Keratinocyte (primary cell): ENCODE data around the gene TBKBP1. TPM values are rescaled to one million over a fixed set of nuclear protein-coding genes. Genes with fewer than 3 reads are reported as not detected.

Source experiments
- DNase-seq: peaks from one replicate; pipeline ENCODE4 v3.0.0-alpha.2; 2011; ENCODE audit warnings: low read depth, missing footprints, low spot score
- FAIRE-seq: peaks from 2 replicates; lab custom pipeline; 2011; peaks lifted over from hg19 to GRCh38; lab: Jason Lieb, UNC
- H2AFZ ChIP-seq: 2 replicates; pipeline ENCODE4 v1.6.0; 2012; ENCODE audit warnings: low read length, control low read depth, inconsistent platforms; ENCODE audit not compliant: control insufficient read depth
- H3K27ac ChIP-seq: 2 replicates; pipeline ENCODE4 v1.5.1; 2011; ENCODE audit warnings: low read length; ENCODE audit not compliant: control insufficient read depth, insufficient read depth
- H3K27me3 ChIP-seq: 3 replicates; pipeline ENCODE4 v1.6.0; 2011; ENCODE audit warnings: low read length; ENCODE audit not compliant: control insufficient read depth, insufficient read depth; ENCODE audit errors: extremely low read depth
- H3K36me3 ChIP-seq, 2 experiments: 2 replicates in 1 of 2; 3 replicates in 1 of 2; pipeline ENCODE4 v1.5.1; 2011; ENCODE audit warnings: low read length in 2 of 2, mild to moderate bottlenecking in 1 of 2; ENCODE audit not compliant: control insufficient read depth in 2 of 2, insufficient read depth in 2 of 2; ENCODE audit errors: extremely low read depth in 1 of 2
- H3K4me1 ChIP-seq: 3 replicates; pipeline ENCODE4 v1.5.1; 2011; ENCODE audit warnings: low read length; ENCODE audit not compliant: control insufficient read depth, insufficient read depth; ENCODE audit errors: extremely low read depth
- H3K4me2 ChIP-seq: 3 replicates; pipeline ENCODE4 v1.6.0; 2011; ENCODE audit warnings: low read depth, low read length; ENCODE audit not compliant: control insufficient read depth, insufficient read depth; ENCODE audit errors: extremely low read depth
- H3K4me3 ChIP-seq, 3 experiments: fragments of 200-600 bp in 1 of 3; sonication (generic) in 1 of 3; 2 replicates in 2 of 3; 3 replicates in 1 of 3; pipeline ENCODE4 v1.5.1; 2011 to 2016; ENCODE audit warnings: low read length in 3 of 3, mild to moderate bottlenecking in 3 of 3, control low read depth in 2 of 3, inconsistent platforms in 1 of 3, low read depth in 1 of 3, mixed read lengths in 1 of 3, mixed run types in 1 of 3, moderate library complexity in 1 of 3; ENCODE audit not compliant: control insufficient read depth in 2 of 3, insufficient read depth in 2 of 3; ENCODE audit errors: extremely low read depth in 1 of 3
- H3K79me2 ChIP-seq: 2 replicates; pipeline ENCODE4 v1.6.0; 2012; ENCODE audit warnings: low read length; ENCODE audit not compliant: control insufficient read depth, insufficient read depth
- H3K9ac ChIP-seq: 3 replicates; pipeline ENCODE4 v1.6.0; 2011; ENCODE audit warnings: low read length; ENCODE audit not compliant: control insufficient read depth, insufficient read depth; ENCODE audit errors: extremely low read depth
- H3K9me1 ChIP-seq: 3 replicates; pipeline ENCODE4 v1.6.0; 2011; ENCODE audit warnings: low read length; ENCODE audit not compliant: control insufficient read depth, insufficient read depth; ENCODE audit errors: extremely low read depth
- H3K9me3 ChIP-seq: 2 replicates; pipeline ENCODE4 v1.5.1; 2012; ENCODE audit warnings: low read depth, low read length; ENCODE audit not compliant: control insufficient read depth
- H4K20me1 ChIP-seq: 3 replicates; pipeline ENCODE4 v1.6.0; 2011; ENCODE audit warnings: low read length; ENCODE audit not compliant: control insufficient read depth, insufficient read depth; ENCODE audit errors: extremely low read depth
- EZH2 ChIP-seq: IDR thresholded peaks from one replicate; pipeline ENCODE4 v1.6.1; 2012; ENCODE audit warnings: inconsistent platforms, mild to moderate bottlenecking, low read length, moderate library complexity
- dilution Hi-C: fragments of 300-500 bp; cut with MboI; formaldehyde crosslinking; loops from one replicate; pipeline ENCODE4 v1.7.0; 2020; ENCODE audit warnings: low sequenced_read_pairs; ENCODE audit not compliant: extremely low pct_ligation_motif_present
- polyA plus RNA-seq, 5 experiments: library from polyadenylated mRNA; depleted of rRNA in 3 of 5; stranded (reverse) in 3 of 5; stranded (forward) in 1 of 5; unstranded in 1 of 5; fragments of >200 nt; gene quantifications; 1 replicate in 1 of 5; 2 replicates in 3 of 5; 3 replicates in 1 of 5; pipeline versions ENCODE4 v1.2.1 to v1.2.3, GENCODE V29; 2011 to 2012; ENCODE audit warnings: missing spikeins in 2 of 5, low read depth in 1 of 5, low replicate concordance in 1 of 5
- TF ChIP-seq, protein P1 (sequence below), 3 experiments: IDR thresholded peaks in 1 of 3; conservative IDR thresholded peaks in 1 of 3; optimal IDR thresholded peaks in 1 of 3; 2 replicates in 2 of 3; 3 replicates in 1 of 3; pipeline versions ENCODE3 to v1.5.1; 2011; ENCODE audit warnings: low read length in 3 of 3, mild to moderate bottlenecking in 3 of 3, moderate library complexity in 2 of 3, control low read depth in 1 of 3, inconsistent platforms in 1 of 3; ENCODE audit not compliant: insufficient read depth in 2 of 3; ENCODE audit errors: extremely low read depth in 1 of 3

Gene TBKBP1
- polyA plus RNA-seq, 1 donor (not counting 4 experiments of a cell fraction or from before 2014, with no cell fraction given) = 4.3 TPM

DNA sequence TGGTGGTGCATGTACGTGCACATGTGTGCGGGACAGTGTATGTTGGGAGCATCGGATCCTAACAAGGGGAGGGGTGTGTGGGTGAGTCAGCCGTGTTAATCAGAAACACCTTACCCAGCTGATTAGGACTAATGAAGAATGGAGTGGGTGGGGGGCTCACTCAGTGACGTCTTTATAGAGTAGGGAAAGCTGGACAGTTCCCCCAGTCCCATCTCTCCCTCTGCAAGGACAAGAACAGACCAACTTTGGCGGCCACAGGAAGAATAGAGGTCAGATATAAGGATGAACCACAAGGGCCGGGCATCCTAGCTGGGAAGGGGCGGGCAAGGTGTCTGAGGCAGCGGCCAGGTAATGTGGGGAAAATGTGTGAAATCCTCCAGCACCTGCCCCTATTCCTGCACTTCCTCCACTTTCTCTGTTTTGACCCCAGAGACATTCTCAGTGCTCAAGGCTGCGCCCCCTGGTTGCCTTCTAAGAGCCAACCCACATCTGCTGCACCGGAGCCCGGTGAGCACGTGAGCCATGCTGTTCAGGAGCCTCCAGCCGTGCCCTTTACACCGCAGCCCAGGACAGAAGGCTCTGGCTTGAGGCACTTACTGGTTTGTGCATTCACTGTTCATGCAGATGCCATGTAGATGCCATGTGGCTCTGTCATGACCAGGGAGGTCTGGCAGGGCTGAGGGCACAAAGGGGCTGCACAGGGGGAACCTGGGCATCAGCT lies 20.2 kb downstream of the TBKBP1 start:
- no peak for TF ChIP-seq EZH2
- TF ChIP-seq, protein P1, sequence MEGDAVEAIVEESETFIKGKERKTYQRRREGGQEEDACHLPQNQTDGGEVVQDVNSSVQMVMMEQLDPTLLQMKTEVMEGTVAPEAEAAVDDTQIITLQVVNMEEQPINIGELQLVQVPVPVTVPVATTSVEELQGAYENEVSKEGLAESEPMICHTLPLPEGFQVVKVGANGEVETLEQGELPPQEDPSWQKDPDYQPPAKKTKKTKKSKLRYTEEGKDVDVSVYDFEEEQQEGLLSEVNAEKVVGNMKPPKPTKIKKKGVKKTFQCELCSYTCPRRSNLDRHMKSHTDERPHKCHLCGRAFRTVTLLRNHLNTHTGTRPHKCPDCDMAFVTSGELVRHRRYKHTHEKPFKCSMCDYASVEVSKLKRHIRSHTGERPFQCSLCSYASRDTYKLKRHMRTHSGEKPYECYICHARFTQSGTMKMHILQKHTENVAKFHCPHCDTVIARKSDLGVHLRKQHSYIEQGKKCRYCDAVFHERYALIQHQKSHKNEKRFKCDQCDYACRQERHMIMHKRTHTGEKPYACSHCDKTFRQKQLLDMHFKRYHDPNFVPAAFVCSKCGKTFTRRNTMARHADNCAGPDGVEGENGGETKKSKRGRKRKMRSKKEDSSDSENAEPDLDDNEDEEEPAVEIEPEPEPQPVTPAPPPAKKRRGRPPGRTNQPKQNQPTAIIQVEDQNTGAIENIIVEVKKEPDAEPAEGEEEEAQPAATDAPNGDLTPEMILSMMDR (optimal IDR thresholded peaks at IDR 0.05 in 1 of 3, IDR thresholded peaks at IDR 0.05 in 1 of 3, conservative IDR thresholded peaks at IDR 0.05 in 1 of 3; ENCODE audit: extremely low read depth in 1 of 3, insufficient read depth in 2 of 3, low read length in 3 of 3) = no peak
- Histone ChIP-seq H3K4me3 (no peak overlapping the region), H3K9ac (no peak overlapping the region), H4K20me1 (peaks cover 6% of the 10 kb centered on the region), H3K4me2 (no peak overlapping the region), H3K9me3 (no peaks in the 10 kb centered on the region), H3K79me2 (no peaks in the 10 kb centered on the region), H3K36me3 (peaks cover 0 to 1% of the 10 kb centered on the region in 2 experiments), H3K27ac (no peak overlapping the region), H2AFZ (no peak overlapping the region), H3K4me1 (peaks cover under 1% of the 10 kb centered on the region), H3K9me1 (no peaks in the 10 kb centered on the region), H3K27me3 (peaks cover 62% of the 10 kb centered on the region)
- no peak for DNase-seq
- dilution Hi-C loops = no loop called here
- no peak for FAIRE-seq

DNA sequence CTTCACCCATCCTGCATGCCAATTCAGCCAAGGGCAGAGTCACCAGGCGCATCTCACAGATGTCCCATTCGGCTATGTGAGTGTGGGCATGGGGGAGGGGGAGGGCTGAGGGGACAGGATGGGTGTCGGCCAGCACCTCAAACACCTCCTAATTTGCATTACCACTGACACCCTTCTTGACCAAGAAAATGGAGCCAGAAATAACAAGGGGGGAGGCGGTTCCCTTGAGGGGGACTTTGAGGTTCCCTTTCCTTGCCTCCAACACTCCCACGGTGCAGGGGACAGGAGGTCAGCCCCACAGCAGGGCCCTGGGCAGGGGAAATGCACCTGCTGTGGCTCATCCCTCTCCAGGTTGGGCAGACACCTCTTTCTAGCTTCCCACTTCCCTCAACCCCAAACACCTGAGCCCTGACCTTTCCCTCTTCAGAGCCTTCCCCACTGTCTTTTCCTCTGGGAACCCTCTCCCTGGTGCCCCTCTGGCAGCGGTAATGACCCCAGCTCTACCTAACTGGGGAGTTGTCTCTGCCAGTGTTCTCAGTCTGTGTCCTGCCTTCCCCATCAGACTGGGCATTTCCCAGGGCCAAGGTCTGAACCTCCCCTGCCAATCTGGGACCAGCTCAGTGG lies 20.9 kb downstream of the TBKBP1 start:
- FAIRE-seq (no peak), DNase-seq (no peak)
- dilution Hi-C loops = no loop called here
- Histone ChIP-seq H4K20me1 (peaks cover 6% of the 10 kb centered on the region), H3K4me3 (no peak overlapping the region), H3K4me2 (no peak overlapping the region), H3K27me3 (peaks cover 69% of the 10 kb centered on the region), H3K79me2 (no peaks in the 10 kb centered on the region), H3K27ac (no peak overlapping the region), H3K9ac (no peak overlapping the region), H2AFZ (no peak overlapping the region), H3K9me1 (no peaks in the 10 kb centered on the region), H3K4me1 (peaks cover 7% of the 10 kb centered on the region), H3K36me3 (peaks cover 0 to 1% of the 10 kb centered on the region in 2 experiments), H3K9me3 (no peaks in the 10 kb centered on the region)
- TF ChIP-seq EZH2 = no peak
- TF ChIP-seq, protein P1 (optimal IDR thresholded peaks at IDR 0.05 in 1 of 3, IDR thresholded peaks at IDR 0.05 in 1 of 3, conservative IDR thresholded peaks at IDR 0.05 in 1 of 3; ENCODE audit: extremely low read depth in 1 of 3, insufficient read depth in 2 of 3, low read length in 3 of 3) = no peak
